Spinal cord (tissue), 10 donors: ENCODE measurements around the gene MYH14. TPM values are rescaled to one million over a fixed set of nuclear protein-coding genes. Genes with fewer than 3 reads are reported as not detected.

Experiments
- DNase-seq, 6 donors: peaks; one replicate each; pipeline versions ENCODE4 v3.0.0 to v3.0.0-alpha.2; 2013 to 2015; ENCODE audit warnings: low spot score in 6 of 6, low read depth in 4 of 6
- H3K27ac ChIP-seq: one replicate; pipeline ENCODE4 v1.5.1; 2013; ENCODE audit warnings: low read depth, low read length, control low read depth
- H3K27me3 ChIP-seq: one replicate; pipeline ENCODE4 v1.6.1; 2013; ENCODE audit warnings: low read length; ENCODE audit not compliant: control insufficient read depth, insufficient read depth
- H3K36me3 ChIP-seq: one replicate; pipeline ENCODE4 v1.6.1; 2013; ENCODE audit warnings: low read length; ENCODE audit not compliant: control insufficient read depth, insufficient read depth
- H3K4me1 ChIP-seq: one replicate; pipeline ENCODE4 v1.6.1; 2013; ENCODE audit warnings: low read length; ENCODE audit not compliant: control insufficient read depth, insufficient read depth
- H3K4me3 ChIP-seq: one replicate; pipeline ENCODE4 v1.5.1; 2013; ENCODE audit warnings: low read depth, low read length, control low read depth
- H3K9me3 ChIP-seq: one replicate; pipeline ENCODE4 v1.6.1; 2013; ENCODE audit warnings: low read length; ENCODE audit not compliant: control insufficient read depth, insufficient read depth
- WGBS: methylation state at CpG from one replicate; pipeline ENCODE4 v1.1.5; 2013; ENCODE audit warnings: missing lambda C conversion rate; ENCODE audit not compliant: insufficient coverage; 5-methylcytosine and 5-hydroxymethylcytosine counted together
- polyA plus RNA-seq, 2 donors: library from polyadenylated mRNA; unstranded; fragments of 120-200 nt; gene quantifications; one replicate each; pipeline ENCODE4 v1.2.1, GENCODE V29; 2013; ENCODE audit not compliant: insufficient read length in 2 of 2
- total RNA-seq, 2 donors: library from RNA; depleted of rRNA in 1 of 2; stranded (reverse); fragments of 120-200 nt in 1 of 2; fragments of >200 nt in 1 of 2; gene quantifications; one replicate each; pipeline versions ENCODE4 v1.2.3 to v1.2.4, GENCODE V29; 2013 to 2014
- donor health status: healthy.

Gene MYH14
- total and polyA plus RNA-seq, 4 donors = 4.1 to 16.8 (median 10.9) TPM

DNA sequence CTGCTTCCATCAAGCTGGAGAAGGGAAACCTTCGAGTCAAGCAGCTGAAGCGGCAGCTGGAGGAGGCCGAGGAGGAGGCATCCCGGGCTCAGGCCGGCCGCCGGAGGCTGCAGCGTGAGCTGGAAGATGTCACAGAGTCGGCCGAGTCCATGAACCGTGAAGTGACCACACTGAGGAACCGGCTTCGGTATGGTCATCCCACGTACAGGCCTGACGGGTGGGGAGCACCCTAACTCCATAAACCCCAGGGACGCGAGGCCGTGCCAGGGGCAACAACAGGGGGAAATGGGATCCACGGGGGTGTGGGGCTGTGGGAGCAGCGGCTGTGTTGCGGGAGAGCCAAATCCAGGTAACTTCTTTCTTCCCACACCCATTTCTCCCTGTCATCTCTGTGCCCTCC lies 105.6 kb downstream of the MYH14 start:
- 85% methylated on average over 15 of the region's 21 CpGs for WGBS
- Histone ChIP-seq H3K27me3 (peaks cover 18% of the 10 kb centered on the region), H3K4me3 (no peak overlapping the region), H3K4me1 (peaks cover 20% of the 10 kb centered on the region), H3K36me3 (peaks cover 19% of the 10 kb centered on the region), H3K27ac (no peak overlapping the region), H3K9me3 (peaks cover 5% of the 10 kb centered on the region)
- DNase-seq = no peak

DNA sequence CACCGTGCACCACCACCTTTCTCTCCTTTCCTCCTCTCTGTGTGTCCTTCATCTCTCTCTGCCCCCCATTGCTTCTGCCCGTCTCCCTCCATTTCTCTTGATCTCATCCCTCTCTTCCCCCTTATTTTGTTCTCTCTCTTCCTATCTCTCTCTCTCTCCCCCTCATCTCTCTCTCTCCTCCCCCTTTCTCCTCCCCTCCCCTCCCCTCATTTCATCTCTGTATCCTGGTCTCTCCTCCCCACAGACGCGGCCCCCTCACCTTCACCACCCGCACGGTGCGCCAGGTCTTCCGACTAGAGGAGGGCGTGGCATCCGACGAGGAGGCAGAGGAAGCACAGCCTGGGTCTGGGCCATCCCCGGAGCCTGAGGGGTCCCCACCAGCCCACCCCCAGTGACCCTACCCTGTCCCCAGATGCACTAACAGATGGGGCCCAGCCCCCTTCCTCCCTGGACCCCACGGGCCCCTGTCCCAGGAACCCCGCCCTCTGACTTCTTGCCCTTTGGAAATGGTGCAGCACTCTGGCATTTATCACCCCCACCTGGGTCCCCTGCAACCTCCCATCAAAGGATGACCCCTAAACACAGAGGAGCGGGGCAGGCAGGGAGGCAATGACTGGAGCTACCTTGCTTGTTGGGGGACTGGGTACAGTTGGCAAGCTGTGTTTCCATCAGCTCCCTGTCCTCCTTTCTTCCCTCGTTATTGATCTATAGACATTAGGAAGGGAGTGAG lies 106.1 kb downstream of the MYH14 start:
- 70% methylated on average over 14 of the region's 16 CpGs for WGBS
- Histone ChIP-seq H3K27me3 (peaks cover 24% of the 10 kb centered on the region), H3K4me3 (no peak overlapping the region), H3K27ac (no peak overlapping the region), H3K9me3 (peaks cover 5% of the 10 kb centered on the region), H3K36me3 (peaks cover 19% of the 10 kb centered on the region), H3K4me1 (peaks cover 25% of the 10 kb centered on the region)
- DNase-seq = no peak

DNA sequence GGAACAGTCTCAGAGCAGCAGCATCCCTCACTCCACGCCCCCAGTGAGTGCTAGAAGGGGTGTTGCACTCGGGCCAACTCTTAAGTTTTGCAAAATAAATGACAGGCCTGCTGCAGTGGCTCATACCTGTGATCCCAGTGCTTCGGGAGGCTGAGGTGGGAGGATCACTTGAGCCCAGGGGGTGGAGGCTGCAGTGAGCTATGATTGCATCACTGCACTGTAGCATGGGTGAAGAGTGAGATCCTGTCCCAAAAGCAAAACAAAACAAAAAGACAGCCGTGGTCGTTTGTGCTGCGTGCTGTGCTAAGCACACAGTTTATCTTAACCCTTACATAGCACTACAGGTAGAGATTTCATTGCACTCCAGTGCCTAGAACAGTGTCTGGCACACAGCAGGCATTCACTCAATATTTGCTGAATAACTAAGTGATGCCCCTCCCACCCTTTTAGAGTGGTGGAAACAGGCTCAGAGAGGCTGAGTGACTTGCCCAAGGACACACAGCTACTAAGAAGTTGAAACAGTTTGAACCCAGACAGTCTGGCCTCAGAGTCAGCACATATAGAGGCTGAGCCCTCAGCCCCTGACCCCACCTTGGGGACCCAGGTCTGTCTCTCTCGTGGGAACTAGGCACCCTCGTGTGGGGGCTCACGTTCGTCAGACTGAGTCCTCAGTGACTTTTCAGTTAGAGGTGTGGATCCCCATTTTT lies 107.5 kb downstream of the MYH14 start:
- Histone ChIP-seq H3K9me3 (peaks cover 5% of the 10 kb centered on the region), H3K4me3 (no peak overlapping the region), H3K4me1 (peaks cover 37% of the 10 kb centered on the region), H3K36me3 (peaks cover 19% of the 10 kb centered on the region), H3K27me3 (peaks cover 33% of the 10 kb centered on the region), H3K27ac (no peak overlapping the region)
- no peak for DNase-seq
- 47% methylated on average over 10 of the region's 10 CpGs for WGBS

DNA sequence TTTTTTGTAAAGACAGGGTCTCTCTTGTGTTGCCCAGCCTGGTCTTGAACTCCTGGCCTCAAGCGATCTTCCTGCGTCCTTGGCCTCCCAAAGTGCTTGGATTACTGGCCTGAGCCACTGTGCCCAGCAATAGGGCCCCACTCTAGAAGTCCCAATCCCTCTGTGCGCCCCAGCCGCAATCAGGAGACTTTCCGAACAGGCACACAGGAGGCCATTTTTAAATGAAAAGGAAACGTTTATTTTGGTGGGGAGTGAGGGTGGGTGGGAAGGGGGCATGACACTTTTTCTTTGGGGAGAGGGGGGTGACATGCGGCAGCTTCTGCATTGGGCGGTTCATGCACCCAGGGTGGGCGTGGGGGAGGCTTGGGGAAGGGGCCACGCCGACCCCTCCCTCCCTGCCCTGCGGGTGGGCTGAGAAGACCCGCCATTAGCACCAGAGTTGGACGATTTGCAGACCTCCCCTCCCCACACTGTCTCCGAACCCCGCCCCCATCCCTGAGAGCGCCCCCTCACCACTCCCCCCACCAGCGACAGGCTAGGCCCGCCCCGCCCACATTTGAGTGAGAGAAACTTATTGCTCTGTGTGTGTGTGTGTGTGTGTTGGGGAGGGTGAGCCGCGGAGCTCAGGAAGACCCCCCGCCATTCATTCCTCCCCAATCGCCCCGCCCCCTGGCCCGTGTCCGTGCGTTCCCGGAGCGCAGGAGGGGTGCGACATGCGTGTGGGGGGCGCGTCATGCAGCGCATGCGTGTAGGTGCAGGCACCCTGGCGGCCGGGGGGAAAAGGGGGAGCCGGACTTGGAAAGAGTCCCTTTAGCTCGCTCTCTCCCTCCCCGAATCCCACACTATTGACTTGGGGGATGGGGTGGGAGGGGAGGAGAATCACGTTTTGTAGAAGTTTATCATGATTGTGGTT lies 108.6 kb downstream of the MYH14 start:
- Histone ChIP-seq H3K9me3 (peaks cover 5% of the 10 kb centered on the region), H3K27ac (no peak overlapping the region), H3K27me3 (peaks cover 34% of the 10 kb centered on the region), H3K36me3 (peaks cover 18% of the 10 kb centered on the region), H3K4me3 (no peak overlapping the region), H3K4me1 (peaks cover 45% of the 10 kb centered on the region)
- peak in 2 of 6 donors; percentile 76 to 87 for DNase-seq
- WGBS = 5% methylated on average over 7 of the region's 42 CpGs

- Histone ChIP-seq H3K27me3 (peaks cover 34% of the 10 kb centered on the region), H3K36me3 (peaks cover 22% of the 10 kb centered on the region), H3K9me3 (no peaks in the 10 kb centered on the region), H3K4me3 (no peak overlapping the region), H3K27ac (no peak overlapping the region), H3K4me1 (peaks cover 45% of the 10 kb centered on the region)
- DNase-seq = no peak
- 7% methylated on average over 21 of the region's 27 CpGs for WGBS
These were observed 109.8 kb downstream of the MYH14 start for GRCh38 chr19:50312967-50313811.

DNA sequence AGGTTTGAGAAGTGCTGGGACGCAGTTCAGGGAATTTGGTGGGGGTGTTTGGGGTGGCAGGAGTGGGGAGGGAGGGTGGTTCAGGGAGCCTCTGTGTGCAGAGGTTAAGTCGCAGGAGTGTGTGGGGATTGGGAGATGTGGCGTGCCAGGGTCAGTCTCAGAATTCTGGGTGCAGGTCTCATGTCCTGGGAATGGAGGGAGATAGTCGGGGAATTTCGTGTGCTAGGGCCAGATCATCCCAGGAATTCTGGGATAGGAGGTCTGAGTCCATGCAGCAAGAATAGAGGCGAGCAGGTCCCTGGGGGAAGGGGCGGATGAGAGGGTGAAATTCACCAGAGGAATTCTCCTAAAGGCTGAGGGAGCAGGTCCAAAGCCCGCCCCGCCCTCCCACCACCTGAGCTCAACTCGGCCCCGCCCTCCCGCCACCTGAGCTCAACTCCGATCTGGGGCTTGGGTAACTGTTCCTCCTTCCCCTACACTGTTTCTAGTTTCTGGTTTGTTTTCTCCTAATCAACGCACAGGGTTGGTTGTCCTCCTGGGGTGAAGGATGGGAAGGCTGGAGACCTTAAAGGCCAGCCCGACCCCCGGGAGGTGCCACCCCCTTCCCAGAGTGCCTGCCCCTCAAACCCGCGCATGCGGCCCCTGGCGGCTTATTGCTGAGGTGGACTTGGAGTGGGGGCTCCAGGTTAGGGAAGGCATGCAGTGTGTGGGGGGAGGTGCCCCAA lies 110.6 kb downstream of the MYH14 start:
- Histone ChIP-seq H3K4me3 (no peak overlapping the region), H3K27me3 (peaks cover 34% of the 10 kb centered on the region), H3K27ac (no peak overlapping the region), H3K9me3 (no peaks in the 10 kb centered on the region), H3K36me3 (peaks cover 17% of the 10 kb centered on the region), H3K4me1 (peaks cover 45% of the 10 kb centered on the region)
- 4% methylated on average over 9 of the region's 20 CpGs for WGBS
- peak in 1 of 6 donors; percentile 70 for DNase-seq

- peaks cover 34% of the 10 kb centered on the region for H3K27me3 ChIP-seq
- DNase-seq = peak in 2 of 6 donors; percentile 21 to 88
- WGBS = under 1% methylated on average over 25 of the region's 40 CpGs
- no peak overlapping the region for H3K4me3 ChIP-seq
- peaks cover 45% of the 10 kb centered on the region for H3K4me1 ChIP-seq
- no peaks in the 10 kb centered on the region for H3K9me3 ChIP-seq
- no peak overlapping the region for H3K27ac ChIP-seq
- H3K36me3 ChIP-seq = peaks cover 17% of the 10 kb centered on the region
These were observed 111.6 kb downstream of the MYH14 start for GRCh38 chr19:50314724-50315708.
